ENCODE results near the gene NCS1. TPM values are rescaled to one million over a fixed set of nuclear protein-coding genes. Genes with fewer than 3 reads are reported as not detected.
A peak's percentile ranks its signal among the peaks of the same experiment; 100 is the strongest.

Gene NCS1
- total RNA-seq, 1 experiment from 2014 or later, result 27.8 TPM

DNA sequence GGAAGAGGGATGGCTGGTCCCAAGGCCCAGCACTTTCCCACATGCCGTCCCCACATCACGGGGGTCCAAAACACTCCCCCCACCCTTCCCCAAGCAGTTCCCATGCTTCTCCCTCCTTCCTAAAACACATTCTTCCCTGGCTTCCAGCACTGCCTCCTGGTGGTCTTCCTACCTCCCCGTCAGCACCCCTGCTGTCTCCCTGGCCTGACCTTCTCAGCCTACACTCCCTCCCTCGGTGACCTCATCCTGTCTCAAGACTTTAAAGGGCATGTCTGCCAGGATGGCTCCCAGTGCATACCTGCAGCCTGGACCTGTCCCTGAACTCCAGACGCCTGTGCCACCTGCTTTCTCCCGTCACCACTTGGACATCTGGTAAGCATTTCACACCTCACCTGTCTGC lies 4.3 kb upstream of the NCS1 start:
- DNase-seq (ENCODE audit: unreplicated experiment), result no peak
- H3K36me3 Mint-ChIP-seq (ENCODE audit: insufficient read depth, unreplicated experiment), result no peaks in the 10 kb centered on the region
- H3K9me3 Mint-ChIP-seq (ENCODE audit: unreplicated experiment), result no peaks in the 10 kb centered on the region
- intact Hi-C loops (cut with micrococcal nuclease), result no loop called here
- BruUV-seq (replicated peaks), result no TSS peak
- CTCF ChIA-PET, result interaction anchor here (1.3 kb wide), 1 partner anchor 61 kb away, joined by 4 read pairs; no protein-coding TSS in a partner anchor
- H3K27ac Mint-ChIP-seq (ENCODE audit: low read depth, unreplicated experiment), result no peak overlapping the region
- TF ChIP-seq, protein P1, sequence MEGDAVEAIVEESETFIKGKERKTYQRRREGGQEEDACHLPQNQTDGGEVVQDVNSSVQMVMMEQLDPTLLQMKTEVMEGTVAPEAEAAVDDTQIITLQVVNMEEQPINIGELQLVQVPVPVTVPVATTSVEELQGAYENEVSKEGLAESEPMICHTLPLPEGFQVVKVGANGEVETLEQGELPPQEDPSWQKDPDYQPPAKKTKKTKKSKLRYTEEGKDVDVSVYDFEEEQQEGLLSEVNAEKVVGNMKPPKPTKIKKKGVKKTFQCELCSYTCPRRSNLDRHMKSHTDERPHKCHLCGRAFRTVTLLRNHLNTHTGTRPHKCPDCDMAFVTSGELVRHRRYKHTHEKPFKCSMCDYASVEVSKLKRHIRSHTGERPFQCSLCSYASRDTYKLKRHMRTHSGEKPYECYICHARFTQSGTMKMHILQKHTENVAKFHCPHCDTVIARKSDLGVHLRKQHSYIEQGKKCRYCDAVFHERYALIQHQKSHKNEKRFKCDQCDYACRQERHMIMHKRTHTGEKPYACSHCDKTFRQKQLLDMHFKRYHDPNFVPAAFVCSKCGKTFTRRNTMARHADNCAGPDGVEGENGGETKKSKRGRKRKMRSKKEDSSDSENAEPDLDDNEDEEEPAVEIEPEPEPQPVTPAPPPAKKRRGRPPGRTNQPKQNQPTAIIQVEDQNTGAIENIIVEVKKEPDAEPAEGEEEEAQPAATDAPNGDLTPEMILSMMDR (IDR thresholded peaks at IDR 0.05; ENCODE audit: unreplicated experiment), result no peak
- H3K27me3 Mint-ChIP-seq (ENCODE audit: insufficient read depth, unreplicated experiment), result no peaks in the 10 kb centered on the region
- H3K4me1 Mint-ChIP-seq (ENCODE audit: insufficient read depth, unreplicated experiment), result no peaks in the 10 kb centered on the region
- H3K4me3 Mint-ChIP-seq (ENCODE audit: unreplicated experiment), result no peak overlapping the region
- POLR2A ChIA-PET, result no interaction called here

DNA sequence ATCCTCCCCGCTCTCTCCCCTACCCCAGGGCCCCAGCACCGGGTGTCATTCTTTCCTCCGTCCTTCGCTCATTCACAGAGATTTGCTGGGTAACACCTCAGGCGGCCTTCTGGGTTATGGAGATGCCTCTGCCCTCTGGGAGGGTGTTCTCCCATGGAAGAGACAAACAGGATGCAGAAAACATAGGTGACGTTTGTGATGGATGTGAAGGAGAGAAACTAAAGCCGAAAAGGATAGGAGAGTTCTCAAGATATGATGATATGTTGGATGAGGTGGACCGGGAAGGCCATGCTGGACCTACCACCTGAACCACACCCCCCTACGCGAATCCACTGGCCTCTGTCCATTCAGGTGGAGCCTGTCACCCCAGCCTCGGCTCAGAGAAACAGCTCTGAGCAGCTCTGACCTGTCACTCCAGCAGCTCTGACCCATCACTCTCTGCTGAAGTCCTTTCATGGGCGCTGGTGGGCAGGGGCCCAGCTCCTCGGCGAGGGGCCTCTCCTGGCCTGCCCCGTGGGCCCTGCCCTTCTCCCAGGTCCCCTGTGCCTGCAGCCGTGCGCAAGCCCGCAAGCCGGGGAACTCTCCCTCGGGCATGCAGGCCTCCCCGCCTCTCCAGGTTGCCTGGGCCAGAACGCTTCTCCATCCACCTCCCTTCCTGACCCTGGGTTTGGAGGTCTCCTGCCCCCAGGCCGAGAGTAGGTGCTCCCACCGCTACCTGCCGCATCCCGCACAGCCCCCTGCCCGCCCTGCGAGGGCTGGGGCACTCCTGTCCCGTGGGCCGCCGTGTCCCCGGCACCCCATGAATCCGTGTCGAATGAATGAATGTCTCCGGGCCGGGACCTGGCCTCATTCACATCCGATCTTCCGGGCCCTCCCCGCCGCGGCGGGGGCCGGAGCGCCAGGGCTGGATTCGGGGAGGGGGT lies 717 bp upstream of the NCS1 start:
- Mint-ChIP-seq H3K4me3 (ENCODE audit: unreplicated experiment) (peak overlapping the region; percentile 39), H3K27ac (ENCODE audit: low read depth, unreplicated experiment) (no peak overlapping the region), H3K4me1 (ENCODE audit: insufficient read depth, unreplicated experiment) (no peaks in the 10 kb centered on the region), H3K27me3 (ENCODE audit: insufficient read depth, unreplicated experiment) (no peaks in the 10 kb centered on the region), H3K36me3 (ENCODE audit: insufficient read depth, unreplicated experiment) (peaks cover 2% of the 10 kb centered on the region), H3K9me3 (ENCODE audit: unreplicated experiment) (no peaks in the 10 kb centered on the region)
- ChIA-PET POLR2A (interaction anchor here (0.5 to 0.6 kb wide), 2 partner anchors 309 to 408 kb away, joined by 3 read pairs; partner anchors contain the start of gene FUBP3), CTCF (no interaction called here)
- no peak for DNase-seq (ENCODE audit: unreplicated experiment)
- no TSS peak for BruUV-seq (replicated peaks)
- intact Hi-C loops (cut with micrococcal nuclease), result no loop called here
- TF ChIP-seq, protein P1 (IDR thresholded peaks at IDR 0.05; ENCODE audit: unreplicated experiment), result no peak

DNA sequence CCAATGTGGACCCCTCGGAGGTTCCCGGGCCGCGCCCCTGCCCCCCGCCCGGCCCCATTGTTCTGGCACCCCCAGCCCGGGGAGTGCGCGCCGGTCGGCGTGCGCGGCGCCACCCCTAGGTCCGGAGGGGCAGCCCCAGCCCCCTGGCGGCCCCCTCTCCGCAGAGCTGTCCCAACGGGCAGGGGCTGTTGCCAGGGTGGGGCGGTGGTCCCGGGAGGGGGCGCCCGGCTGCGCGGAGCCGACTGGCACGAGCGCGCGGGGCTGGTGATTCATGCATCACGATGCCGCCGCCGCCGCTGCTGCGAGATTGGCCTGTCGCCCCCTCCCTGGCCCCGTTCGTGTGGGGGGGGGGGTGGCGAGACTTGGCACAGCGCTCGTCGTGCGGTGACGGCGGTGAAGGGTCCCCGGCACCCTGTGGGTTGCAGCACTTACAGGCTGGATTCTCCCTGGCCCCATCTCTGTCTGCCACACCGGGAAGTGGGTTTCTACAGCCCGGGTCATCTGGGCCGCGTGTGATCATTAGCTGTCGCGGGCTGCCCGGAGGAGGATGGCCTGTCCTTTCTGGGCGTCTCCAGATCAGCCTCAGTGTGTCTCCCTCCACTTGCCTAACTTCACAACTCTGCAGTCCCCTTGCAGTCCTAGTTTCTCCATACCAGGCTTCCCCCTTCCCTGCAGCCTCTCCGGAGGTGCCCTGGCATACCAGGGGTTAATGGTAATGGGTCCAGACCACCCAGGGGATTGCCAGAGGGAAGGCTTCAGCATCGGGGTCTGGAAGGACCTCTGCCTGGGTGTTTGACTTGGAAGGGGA lies 858 bp downstream of the NCS1 start:
- TF ChIP-seq, protein P1 (IDR thresholded peaks at IDR 0.05; ENCODE audit: unreplicated experiment), result no peak
- Mint-ChIP-seq H3K27ac (ENCODE audit: low read depth, unreplicated experiment) (no peak overlapping the region), H3K4me1 (ENCODE audit: insufficient read depth, unreplicated experiment) (no peaks in the 10 kb centered on the region), H3K4me3 (ENCODE audit: unreplicated experiment) (peak overlapping the region; percentile 72), H3K9me3 (ENCODE audit: unreplicated experiment) (no peaks in the 10 kb centered on the region), H3K27me3 (ENCODE audit: insufficient read depth, unreplicated experiment) (no peaks in the 10 kb centered on the region), H3K36me3 (ENCODE audit: insufficient read depth, unreplicated experiment) (peaks cover 10% of the 10 kb centered on the region)
- DNase-seq (ENCODE audit: unreplicated experiment), result peak; percentile 22
- intact Hi-C loops (cut with micrococcal nuclease), result no loop called here
- POLR2A ChIA-PET, result interaction anchor here (0.7 to 0.9 kb wide), 3 partner anchors 20 to 249 kb away, joined by 3 read pairs; no protein-coding TSS in a partner anchor
- CTCF ChIA-PET, result interaction anchor here (1.0 kb wide), 1 partner anchor 70 kb away, joined by 4 read pairs; no protein-coding TSS in a partner anchor
- no TSS peak for BruUV-seq (replicated peaks)

DNA sequence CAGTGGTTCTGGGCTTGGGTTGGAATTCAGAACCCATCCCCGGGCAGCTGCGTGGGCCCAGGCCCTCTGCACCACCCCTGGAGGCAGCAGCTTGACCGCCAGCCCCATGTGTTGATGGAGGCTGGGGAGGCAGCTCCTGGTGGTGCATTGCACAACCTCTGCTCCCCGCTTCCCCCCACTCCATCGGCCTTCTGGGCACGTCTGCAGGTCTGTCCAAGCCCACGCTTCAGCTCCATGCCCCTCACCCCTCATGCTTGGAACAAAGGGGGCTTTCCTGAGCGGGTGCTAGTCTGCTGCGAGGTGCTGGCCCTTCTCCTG lies 1.4 kb downstream of the NCS1 start:
- TF ChIP-seq, protein P1 (IDR thresholded peaks at IDR 0.05; ENCODE audit: unreplicated experiment), result no peak
- ChIA-PET CTCF (interaction anchor here (0.5 to 1.0 kb wide), 2 partner anchors 69 to 493 kb away, joined by 3 to 4 read pairs; no protein-coding TSS in a partner anchor), POLR2A (interaction anchor here (0.7 kb wide), 2 partner anchors 19 to 250 kb away, joined by 3 read pairs; no protein-coding TSS in a partner anchor)
- intact Hi-C loops (cut with micrococcal nuclease), result no loop called here
- Mint-ChIP-seq H3K4me1 (ENCODE audit: insufficient read depth, unreplicated experiment) (no peaks in the 10 kb centered on the region), H3K27me3 (ENCODE audit: insufficient read depth, unreplicated experiment) (no peaks in the 10 kb centered on the region), H3K9me3 (ENCODE audit: unreplicated experiment) (no peaks in the 10 kb centered on the region), H3K27ac (ENCODE audit: low read depth, unreplicated experiment) (no peak overlapping the region), H3K36me3 (ENCODE audit: insufficient read depth, unreplicated experiment) (peaks cover 10% of the 10 kb centered on the region), H3K4me3 (ENCODE audit: unreplicated experiment) (peak overlapping the region; percentile 72)
- DNase-seq (ENCODE audit: unreplicated experiment), result no peak
- BruUV-seq (replicated peaks), result TSS peak; percentile 29
